ENCODE measurements around the gene INSR.

DNA sequence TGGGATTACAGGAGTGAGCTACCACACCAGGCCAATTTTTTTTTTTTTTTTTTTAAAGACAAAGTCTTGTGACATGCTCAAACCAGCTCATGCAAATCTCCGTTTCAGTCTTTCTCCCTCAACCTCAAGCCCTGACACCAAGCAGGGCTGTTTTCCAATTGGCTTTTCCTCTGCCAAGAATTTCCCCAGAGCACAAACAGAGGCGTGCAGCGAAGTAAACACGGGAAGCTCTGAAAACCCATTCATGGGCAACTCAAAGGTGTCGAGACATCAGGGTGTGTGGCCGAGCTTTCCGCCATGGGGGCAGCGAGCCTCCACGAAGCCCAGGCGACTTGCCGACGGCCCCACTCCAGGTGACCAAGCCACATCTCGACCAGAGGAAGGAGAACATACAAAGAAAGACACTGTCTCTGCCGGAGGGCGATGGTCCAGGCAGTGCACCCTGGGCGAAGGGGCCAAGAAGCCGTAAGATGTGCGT, 70.0 kb downstream of the INSR start:
- TF ChIP-seq, protein P1, sequence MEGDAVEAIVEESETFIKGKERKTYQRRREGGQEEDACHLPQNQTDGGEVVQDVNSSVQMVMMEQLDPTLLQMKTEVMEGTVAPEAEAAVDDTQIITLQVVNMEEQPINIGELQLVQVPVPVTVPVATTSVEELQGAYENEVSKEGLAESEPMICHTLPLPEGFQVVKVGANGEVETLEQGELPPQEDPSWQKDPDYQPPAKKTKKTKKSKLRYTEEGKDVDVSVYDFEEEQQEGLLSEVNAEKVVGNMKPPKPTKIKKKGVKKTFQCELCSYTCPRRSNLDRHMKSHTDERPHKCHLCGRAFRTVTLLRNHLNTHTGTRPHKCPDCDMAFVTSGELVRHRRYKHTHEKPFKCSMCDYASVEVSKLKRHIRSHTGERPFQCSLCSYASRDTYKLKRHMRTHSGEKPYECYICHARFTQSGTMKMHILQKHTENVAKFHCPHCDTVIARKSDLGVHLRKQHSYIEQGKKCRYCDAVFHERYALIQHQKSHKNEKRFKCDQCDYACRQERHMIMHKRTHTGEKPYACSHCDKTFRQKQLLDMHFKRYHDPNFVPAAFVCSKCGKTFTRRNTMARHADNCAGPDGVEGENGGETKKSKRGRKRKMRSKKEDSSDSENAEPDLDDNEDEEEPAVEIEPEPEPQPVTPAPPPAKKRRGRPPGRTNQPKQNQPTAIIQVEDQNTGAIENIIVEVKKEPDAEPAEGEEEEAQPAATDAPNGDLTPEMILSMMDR (IDR thresholded peaks at IDR 0.05): no peak
- TF ChIP-seq POLR2A (IDR thresholded peaks at IDR 0.05): no peak

Measured in thyroid gland (tissue), 4 donors.